IMR-90 (cell line): ENCODE measurements around the gene CLRN3. TPM values are rescaled to one million over a fixed set of nuclear protein-coding genes. Genes with fewer than 3 reads are reported as not detected.

ENCODE experiments used
- ATAC-seq: fragments of 200-7000 bp; cut with Tn5 transposase; 2 replicates; pipeline ENCODE4 v1.9.1; 2020; ENCODE audit warnings: low read depth, mild to moderate bottlenecking, moderate library complexity
- BruUV-seq: library from RNA; stranded (reverse); fragments of 400-500 nt; replicated peaks from 2 replicates; lab custom pipeline; 2021; lab: Mats Ljungman, UMichigan
- CTCF ChIA-PET: fragments of 300-600 bp; formaldehyde crosslinking; extraction: SDS; loops from one replicate; lab custom pipeline; 2021; ENCODE audit warnings: antibody characterized with exemption; lab: Yijun Ruan, JAX
- POLR2A ChIA-PET: fragments of 300-600 bp; sonication (Branson Sonifier 250); formaldehyde crosslinking; loops from one replicate; lab custom pipeline; 2022; ENCODE audit warnings: antibody characterized with exemption; ENCODE audit not compliant: unreplicated experiment; lab: Charles Lee
- DNase-seq: peaks from one replicate; pipeline ENCODE4 v3.0.0; 2013
- H2AFZ ChIP-seq: replicated peaks from 2 replicates; pipeline ENCODE3; 2013; ENCODE audit warnings: low read length, mild to moderate bottlenecking; ENCODE audit not compliant: poor library complexity
- H2AK5ac ChIP-seq: 2 replicates; pipeline ENCODE4 v1.6.1; 2013; ENCODE audit warnings: low read depth, low read length, inconsistent platforms
- H2AK9ac ChIP-seq: replicated peaks from 2 replicates; pipeline ENCODE3; 2013; ENCODE audit warnings: mild to moderate bottlenecking, low read depth, low read length, moderate library complexity; ENCODE audit not compliant: poor library complexity
- H2BK120ac ChIP-seq: 2 replicates; pipeline ENCODE4 v1.6.1; 2013; ENCODE audit warnings: low read depth, low read length, inconsistent platforms
- H2BK15ac ChIP-seq: 3 replicates; pipeline ENCODE4 v1.6.1; 2013; ENCODE audit warnings: low read depth, low read length, inconsistent platforms
- H2BK20ac ChIP-seq: 2 replicates; pipeline ENCODE4 v1.6.1; 2013; ENCODE audit warnings: low read depth, mild to moderate bottlenecking, inconsistent platforms, low read length, moderate library complexity
- H2BK5ac ChIP-seq: 2 replicates; pipeline ENCODE4 v1.6.1; 2013; ENCODE audit warnings: mild to moderate bottlenecking, low read depth, low read length, inconsistent platforms; ENCODE audit not compliant: poor library complexity, severe bottlenecking
- H3K14ac ChIP-seq: replicated peaks from 2 replicates; pipeline ENCODE4 v1.6.1; 2013; ENCODE audit warnings: low read depth, low read length, inconsistent platforms
- H3K18ac ChIP-seq: 2 replicates; pipeline ENCODE4 v1.6.1; 2013; ENCODE audit warnings: low read depth, low read length, control low read depth
- H3K23ac ChIP-seq: 2 replicates; pipeline ENCODE4 v1.6.1; 2013; ENCODE audit warnings: low read depth, low read length, inconsistent platforms
- H3K27ac ChIP-seq: 2 replicates; pipeline ENCODE4 v1.5.1; 2013; ENCODE audit warnings: mild to moderate bottlenecking, control low read depth, low read length; ENCODE audit not compliant: insufficient read depth
- H3K27me3 ChIP-seq: 2 replicates; pipeline ENCODE4 v1.6.1; 2013; ENCODE audit warnings: low read length; ENCODE audit not compliant: control insufficient read depth, insufficient read depth
- H3K36me3 ChIP-seq: 2 replicates; pipeline ENCODE4 v1.6.1; 2013; ENCODE audit warnings: low read length, mixed read lengths; ENCODE audit not compliant: control insufficient read depth, insufficient read depth
- H3K4ac ChIP-seq: 2 replicates; pipeline ENCODE4 v1.6.1; 2013; ENCODE audit warnings: low read depth, low read length, inconsistent platforms
- H3K4me1 ChIP-seq: 2 replicates; pipeline ENCODE4 v1.6.1; 2013; ENCODE audit warnings: low read length, mixed read lengths; ENCODE audit not compliant: control insufficient read depth, insufficient read depth
- H3K4me2 ChIP-seq: 2 replicates; pipeline ENCODE4 v1.6.1; 2013; ENCODE audit warnings: low read depth, mild to moderate bottlenecking, control low read depth, low read length, moderate library complexity
- H3K4me3 ChIP-seq: 2 replicates; pipeline ENCODE4 v1.5.1; 2013; ENCODE audit warnings: low read depth, mild to moderate bottlenecking, control low read depth, low read length, moderate library complexity; ENCODE audit not compliant: insufficient read depth
- H3K56ac ChIP-seq: 2 replicates; pipeline ENCODE4 v1.6.1; 2013; ENCODE audit warnings: low read length, inconsistent platforms; ENCODE audit not compliant: insufficient read depth; ENCODE audit errors: extremely low read depth
- H3K79me1 ChIP-seq, 2 experiments: 2 replicates each; pipeline ENCODE4 v1.6.1; 2013; ENCODE audit warnings: low read length in 2 of 2, inconsistent platforms in 1 of 2, low read depth in 1 of 2
- H3K9ac ChIP-seq: 2 replicates; pipeline ENCODE4 v1.6.1; 2013; ENCODE audit warnings: low read depth, low read length, control low read depth
- H3K9me1 ChIP-seq: 2 replicates; pipeline ENCODE4 v1.6.1; 2013; ENCODE audit warnings: low read length, inconsistent platforms; ENCODE audit not compliant: insufficient read depth
- H3K9me3 ChIP-seq: 2 replicates; pipeline ENCODE4 v1.6.1; 2013; ENCODE audit warnings: low read length; ENCODE audit not compliant: control insufficient read depth, insufficient read depth
- H4K20me1 ChIP-seq: 2 replicates; pipeline ENCODE4 v1.6.1; 2013; ENCODE audit warnings: low read length, inconsistent platforms; ENCODE audit not compliant: insufficient read depth
- H4K5ac ChIP-seq: 2 replicates; pipeline ENCODE4 v1.6.1; 2013; ENCODE audit warnings: mild to moderate bottlenecking, low read depth, low read length, control low read depth
- H4K8ac ChIP-seq, 2 experiments: 2 replicates each; pipeline ENCODE4 v1.6.1; 2013; ENCODE audit warnings: low read depth in 2 of 2, low read length in 2 of 2, control low read depth in 1 of 2, inconsistent platforms in 1 of 2
- H4K91ac ChIP-seq: 2 replicates; pipeline ENCODE4 v1.6.1; 2013; ENCODE audit warnings: low read depth, low read length, inconsistent platforms; ENCODE audit not compliant: insufficient read depth
- BHLHE40 ChIP-seq: fragments of 150-350 bp; IDR thresholded peaks from 2 replicates; pipeline ENCODE4 v1.6.1; 2016; ENCODE audit warnings: mild to moderate bottlenecking, low read depth, low read length
- FOS ChIP-seq: fragments of 150-350 bp; IDR thresholded peaks from 2 replicates; pipeline ENCODE4 v1.6.1; 2016; ENCODE audit warnings: low read depth, low read length
- MAZ ChIP-seq: IDR thresholded peaks from 2 replicates; pipeline ENCODE4 v1.6.1; 2012; ENCODE audit warnings: low read depth, mild to moderate bottlenecking, low read length, improper control_type of control experiment, moderate library complexity, borderline replicate concordance
- NFE2L2 ChIP-seq: fragments of 150-350 bp; IDR thresholded peaks from 2 replicates; pipeline ENCODE4 v1.6.1; 2016; ENCODE audit warnings: low read depth, mild to moderate bottlenecking, low read length
- WGBS, 2 experiments: methylation state at CpG; one replicate each; pipeline versions ENCODE4 v1.1.5 to v1.1.7; 2013; ENCODE audit warnings: missing lambda C conversion rate in 2 of 2; ENCODE audit not compliant: insufficient read length in 1 of 2; ENCODE audit errors: extremely low coverage in 2 of 2; 5-methylcytosine and 5-hydroxymethylcytosine counted together
- dilution Hi-C: fragments of 300-500 bp; cut with HindIII; formaldehyde crosslinking; loops from one replicate; pipeline ENCODE4 v1.14.3; 2018; ENCODE audit warnings: low sequenced_read_pairs; ENCODE audit not compliant: unreplicated experiment
- in situ Hi-C: fragments of 300-500 bp; cut with MboI; formaldehyde crosslinking; loops from 3 replicates; pipeline ENCODE4 v1.14.3; 2019; ENCODE audit warnings: low sequenced_read_pairs, inconsistent platforms, mixed read lengths
- intact Hi-C: fragments of 100-400 bp; cut with micrococcal nuclease; formaldehyde crosslinking; loops from 2 replicates; pipeline ENCODE4 v1.10.0; 2022
- polyA plus RNA-seq, 3 experiments: library from polyadenylated mRNA; depleted of rRNA; stranded (reverse); fragments of >200 nt; gene quantifications; 2 replicates each; pipeline ENCODE4 v1.2.3, GENCODE V29; 2012; ENCODE audit warnings: low replicate concordance in 1 of 3
- total RNA-seq: library from RNA; depleted of rRNA; stranded (reverse); fragments of >200 nt; gene quantifications from 2 replicates; pipeline ENCODE4 v1.2.3, GENCODE V29; 2012
- TF ChIP-seq, protein P1 (sequence below): fragments of 150-350 bp; IDR thresholded peaks from 2 replicates; pipeline ENCODE4 v1.6.1; 2016; ENCODE audit warnings: low read depth, mild to moderate bottlenecking, low read length, moderate library complexity, borderline replicate concordance

Gene CLRN3
- total and polyA plus RNA-seq, 2 of the 4 experiments (the other 2 are of a cell fraction), result not detected

DNA sequence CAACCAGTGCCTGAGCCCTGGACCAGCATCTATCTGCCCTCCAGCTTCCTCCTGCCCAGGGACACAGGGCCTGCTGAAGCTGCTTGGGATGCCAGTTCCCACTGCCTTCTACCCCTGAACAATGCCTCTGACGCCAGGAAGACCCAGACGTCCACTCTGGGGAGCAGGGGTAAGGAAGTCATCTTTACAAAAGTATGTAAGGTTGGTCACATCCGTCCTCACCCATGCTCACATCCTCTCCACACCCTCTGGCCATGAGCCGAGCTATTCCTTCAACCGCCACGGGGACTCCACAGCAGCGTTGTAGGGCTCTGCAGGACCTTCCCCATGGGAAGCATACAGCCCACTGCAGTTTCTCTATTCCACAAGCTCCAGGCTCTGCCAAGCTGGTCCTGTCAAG, 58.5 kb downstream of the CLRN3 start:
- no peak overlapping the region for H2AFZ ChIP-seq
- no peaks in the 10 kb centered on the region for H4K20me1 ChIP-seq
- BruUV-seq, result no TSS peak
- H2BK5ac ChIP-seq, result no peak overlapping the region
- H2AK9ac ChIP-seq, result no peak overlapping the region
- no peak overlapping the region for H2BK15ac ChIP-seq
- ChIA-PET POLR2A (no interaction called here), CTCF (no interaction called here)
- no peak overlapping the region for H3K18ac ChIP-seq
- H3K4me3 ChIP-seq, result no peak overlapping the region
- no peak overlapping the region for H3K9ac ChIP-seq
- H2BK20ac ChIP-seq, result no peak overlapping the region
- no peak overlapping the region for H2BK120ac ChIP-seq
- intact Hi-C loops, result no loop called here
- H3K27ac ChIP-seq, result no peak overlapping the region
- H2AK5ac ChIP-seq, result no peak overlapping the region
- H3K4me1 ChIP-seq, result no peaks in the 10 kb centered on the region
- TF ChIP-seq FOS (no peak), MAZ (no peak), NFE2L2 (no peak), BHLHE40 (no peak)
- TF ChIP-seq, protein P1, sequence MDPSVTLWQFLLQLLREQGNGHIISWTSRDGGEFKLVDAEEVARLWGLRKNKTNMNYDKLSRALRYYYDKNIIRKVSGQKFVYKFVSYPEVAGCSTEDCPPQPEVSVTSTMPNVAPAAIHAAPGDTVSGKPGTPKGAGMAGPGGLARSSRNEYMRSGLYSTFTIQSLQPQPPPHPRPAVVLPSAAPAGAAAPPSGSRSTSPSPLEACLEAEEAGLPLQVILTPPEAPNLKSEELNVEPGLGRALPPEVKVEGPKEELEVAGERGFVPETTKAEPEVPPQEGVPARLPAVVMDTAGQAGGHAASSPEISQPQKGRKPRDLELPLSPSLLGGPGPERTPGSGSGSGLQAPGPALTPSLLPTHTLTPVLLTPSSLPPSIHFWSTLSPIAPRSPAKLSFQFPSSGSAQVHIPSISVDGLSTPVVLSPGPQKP, result no peak
- H3K23ac ChIP-seq, result no peak overlapping the region
- H3K9me1 ChIP-seq, result no peaks in the 10 kb centered on the region
- no peak overlapping the region for H4K5ac ChIP-seq
- H3K56ac ChIP-seq, result no peak overlapping the region
- H3K36me3 ChIP-seq, result no peaks in the 10 kb centered on the region
- H3K27me3 ChIP-seq, result no peaks in the 10 kb centered on the region
- no peak overlapping the region for H3K4me2 ChIP-seq
- peaks cover 11% of the 10 kb centered on the region; the same call in 1 of the 2 replicates for H3K9me3 ChIP-seq
- ATAC-seq, result no peak
- H3K79me1 ChIP-seq, result no peaks in the 10 kb centered on the region
- H3K4ac ChIP-seq, result no peak overlapping the region
- H3K14ac ChIP-seq, result no peak overlapping the region
- no peak overlapping the region for H4K91ac ChIP-seq
- no peak for DNase-seq
- WGBS, 2 experiments, result no CpG with 5 or more reads among the region's 7 CpGs
- in situ Hi-C loops, result no loop called here
- H4K8ac ChIP-seq, result no peak overlapping the region
- dilution Hi-C loops, result no loop called here
